ENCODE measurements around the gene ADAMTS3.

The ADAMTS3 gene

GRCh38 chr4:72568959-72569718 lies at the start of gene ADAMTS3 (continued):
- TF ChIP-seq, protein P1, sequence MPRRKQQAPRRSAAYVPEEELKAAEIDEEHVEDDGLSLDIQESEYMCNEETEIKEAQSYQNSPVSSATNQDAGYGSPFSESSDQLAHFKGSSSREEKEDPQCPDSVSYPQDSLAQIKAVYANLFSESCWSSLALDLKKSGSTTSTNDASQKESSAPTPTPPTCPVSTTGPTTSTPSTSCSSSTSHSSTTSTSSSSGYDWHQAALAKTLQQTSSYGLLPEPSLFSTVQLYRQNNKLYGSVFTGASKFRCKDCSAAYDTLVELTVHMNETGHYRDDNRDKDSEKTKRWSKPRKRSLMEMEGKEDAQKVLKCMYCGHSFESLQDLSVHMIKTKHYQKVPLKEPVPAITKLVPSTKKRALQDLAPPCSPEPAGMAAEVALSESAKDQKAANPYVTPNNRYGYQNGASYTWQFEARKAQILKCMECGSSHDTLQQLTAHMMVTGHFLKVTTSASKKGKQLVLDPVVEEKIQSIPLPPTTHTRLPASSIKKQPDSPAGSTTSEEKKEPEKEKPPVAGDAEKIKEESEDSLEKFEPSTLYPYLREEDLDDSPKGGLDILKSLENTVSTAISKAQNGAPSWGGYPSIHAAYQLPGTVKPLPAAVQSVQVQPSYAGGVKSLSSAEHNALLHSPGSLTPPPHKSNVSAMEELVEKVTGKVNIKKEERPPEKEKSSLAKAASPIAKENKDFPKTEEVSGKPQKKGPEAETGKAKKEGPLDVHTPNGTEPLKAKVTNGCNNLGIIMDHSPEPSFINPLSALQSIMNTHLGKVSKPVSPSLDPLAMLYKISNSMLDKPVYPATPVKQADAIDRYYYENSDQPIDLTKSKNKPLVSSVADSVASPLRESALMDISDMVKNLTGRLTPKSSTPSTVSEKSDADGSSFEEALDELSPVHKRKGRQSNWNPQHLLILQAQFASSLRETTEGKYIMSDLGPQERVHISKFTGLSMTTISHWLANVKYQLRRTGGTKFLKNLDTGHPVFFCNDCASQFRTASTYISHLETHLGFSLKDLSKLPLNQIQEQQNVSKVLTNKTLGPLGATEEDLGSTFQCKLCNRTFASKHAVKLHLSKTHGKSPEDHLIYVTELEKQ (tag by site-specific recombination; IDR thresholded peaks at IDR 0.05; ENCODE audit: borderline replicate concordance), result no peak
- TF ChIP-seq ZNF585B (tag by site-specific recombination; IDR thresholded peaks at IDR 0.05) (no peak), MYNN (tag by site-specific recombination; IDR thresholded peaks at IDR 0.05; ENCODE audit: borderline replicate concordance) (no peak), SP3 (tag by site-specific recombination; IDR thresholded peaks at IDR 0.05) (peak; percentile 83), GLIS2 (tag by site-specific recombination; IDR thresholded peaks at IDR 0.05) (peak; percentile 87), ZNF155 (tag by site-specific recombination; IDR thresholded peaks at IDR 0.05) (no peak), ZNF610 (tag by site-specific recombination; IDR thresholded peaks at IDR 0.05; ENCODE audit: borderline replicate concordance) (peak; percentile 91; the same call in 1 of the 2 replicates), ZNF843 (tag by site-specific recombination; IDR thresholded peaks at IDR 0.05) (no peak; the same call in 1 of the 2 replicates), KLF9 (tag by site-specific recombination; IDR thresholded peaks at IDR 0.05; ENCODE audit: low read depth) (peak; percentile 41; the same call in 1 of the 2 replicates), ZNF221 (tag by site-specific recombination; IDR thresholded peaks at IDR 0.05; ENCODE audit: borderline replicate concordance) (no peak), ZNF239 (tag by site-specific recombination; IDR thresholded peaks at IDR 0.05) (no peak), ZNF670 (tag by site-specific recombination; IDR thresholded peaks at IDR 0.05; ENCODE audit: low read depth) (no peak), SCRT2 (tag by site-specific recombination; IDR thresholded peaks at IDR 0.05) (peak; percentile 96), HIC1 (tag by site-specific recombination; IDR thresholded peaks at IDR 0.05) (peak; percentile 48)
- TF ChIP-seq, protein P2, sequence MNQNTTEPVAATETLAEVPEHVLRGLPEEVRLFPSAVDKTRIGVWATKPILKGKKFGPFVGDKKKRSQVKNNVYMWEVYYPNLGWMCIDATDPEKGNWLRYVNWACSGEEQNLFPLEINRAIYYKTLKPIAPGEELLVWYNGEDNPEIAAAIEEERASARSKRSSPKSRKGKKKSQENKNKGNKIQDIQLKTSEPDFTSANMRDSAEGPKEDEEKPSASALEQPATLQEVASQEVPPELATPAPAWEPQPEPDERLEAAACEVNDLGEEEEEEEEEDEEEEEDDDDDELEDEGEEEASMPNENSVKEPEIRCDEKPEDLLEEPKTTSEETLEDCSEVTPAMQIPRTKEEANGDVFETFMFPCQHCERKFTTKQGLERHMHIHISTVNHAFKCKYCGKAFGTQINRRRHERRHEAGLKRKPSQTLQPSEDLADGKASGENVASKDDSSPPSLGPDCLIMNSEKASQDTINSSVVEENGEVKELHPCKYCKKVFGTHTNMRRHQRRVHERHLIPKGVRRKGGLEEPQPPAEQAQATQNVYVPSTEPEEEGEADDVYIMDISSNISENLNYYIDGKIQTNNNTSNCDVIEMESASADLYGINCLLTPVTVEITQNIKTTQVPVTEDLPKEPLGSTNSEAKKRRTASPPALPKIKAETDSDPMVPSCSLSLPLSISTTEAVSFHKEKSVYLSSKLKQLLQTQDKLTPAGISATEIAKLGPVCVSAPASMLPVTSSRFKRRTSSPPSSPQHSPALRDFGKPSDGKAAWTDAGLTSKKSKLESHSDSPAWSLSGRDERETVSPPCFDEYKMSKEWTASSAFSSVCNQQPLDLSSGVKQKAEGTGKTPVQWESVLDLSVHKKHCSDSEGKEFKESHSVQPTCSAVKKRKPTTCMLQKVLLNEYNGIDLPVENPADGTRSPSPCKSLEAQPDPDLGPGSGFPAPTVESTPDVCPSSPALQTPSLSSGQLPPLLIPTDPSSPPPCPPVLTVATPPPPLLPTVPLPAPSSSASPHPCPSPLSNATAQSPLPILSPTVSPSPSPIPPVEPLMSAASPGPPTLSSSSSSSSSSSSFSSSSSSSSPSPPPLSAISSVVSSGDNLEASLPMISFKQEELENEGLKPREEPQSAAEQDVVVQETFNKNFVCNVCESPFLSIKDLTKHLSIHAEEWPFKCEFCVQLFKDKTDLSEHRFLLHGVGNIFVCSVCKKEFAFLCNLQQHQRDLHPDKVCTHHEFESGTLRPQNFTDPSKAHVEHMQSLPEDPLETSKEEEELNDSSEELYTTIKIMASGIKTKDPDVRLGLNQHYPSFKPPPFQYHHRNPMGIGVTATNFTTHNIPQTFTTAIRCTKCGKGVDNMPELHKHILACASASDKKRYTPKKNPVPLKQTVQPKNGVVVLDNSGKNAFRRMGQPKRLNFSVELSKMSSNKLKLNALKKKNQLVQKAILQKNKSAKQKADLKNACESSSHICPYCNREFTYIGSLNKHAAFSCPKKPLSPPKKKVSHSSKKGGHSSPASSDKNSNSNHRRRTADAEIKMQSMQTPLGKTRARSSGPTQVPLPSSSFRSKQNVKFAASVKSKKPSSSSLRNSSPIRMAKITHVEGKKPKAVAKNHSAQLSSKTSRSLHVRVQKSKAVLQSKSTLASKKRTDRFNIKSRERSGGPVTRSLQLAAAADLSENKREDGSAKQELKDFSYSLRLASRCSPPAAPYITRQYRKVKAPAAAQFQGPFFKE (tag by site-specific recombination; IDR thresholded peaks at IDR 0.05; ENCODE audit: borderline replicate concordance), result no peak

Data from HEK293 (cell line).